ENCODE measurements around the gene ABAT.

The ABAT gene

GRCh38 chr16:8674413-8675022 lies at the start of gene ABAT:
Gene ABAT (plus strand): TSS chr16:8674617. CDS start chr16:8735740, 61,123 bp downstream.
- peak; percentile 93 for DNase-seq (ENCODE audit: low spot score)

- no peak for DNase-seq (ENCODE audit: low spot score)
Measured at GRCh38 chr16:8625491-8626087, 48.8 kb upstream of the ABAT start.

- no peak for DNase-seq (ENCODE audit: low spot score)
Measured at GRCh38 chr16:8626946-8627345, 47.5 kb upstream of the ABAT start.

- DNase-seq (ENCODE audit: low spot score) = no peak
Measured at GRCh38 chr16:8627456-8627855, 47.0 kb upstream of the ABAT start.

- DNase-seq (ENCODE audit: low spot score) = no peak
Measured at GRCh38 chr16:8628981-8629725, 45.3 kb upstream of the ABAT start.

GRCh38 chr16:8630255-8630953 lies 44.0 kb upstream of the ABAT start:
- no peak for DNase-seq (ENCODE audit: low spot score)

- no peak for DNase-seq (ENCODE audit: low spot score)
Measured at GRCh38 chr16:8631373-8631772, 43.0 kb upstream of the ABAT start.

- no peak for DNase-seq (ENCODE audit: low spot score)
Measured at GRCh38 chr16:8631818-8632465, 42.5 kb upstream of the ABAT start.

GRCh38 chr16:8632675-8633182 lies 41.7 kb upstream of the ABAT start:
- no peak for DNase-seq (ENCODE audit: low spot score)

- no peak for DNase-seq (ENCODE audit: low spot score)
Measured at GRCh38 chr16:8634991-8635736, 39.3 kb upstream of the ABAT start.

- no peak for DNase-seq (ENCODE audit: low spot score)
Measured at GRCh38 chr16:8639694-8640093, 34.7 kb upstream of the ABAT start.

GRCh38 chr16:8641671-8642070 lies 32.7 kb upstream of the ABAT start:
- DNase-seq (ENCODE audit: low spot score) = no peak

GRCh38 chr16:8642146-8642545 lies 32.3 kb upstream of the ABAT start:
- DNase-seq (ENCODE audit: low spot score) = no peak

GRCh38 chr16:8644211-8645140 lies 29.9 kb upstream of the ABAT start:
- DNase-seq (ENCODE audit: low spot score) = no peak

GRCh38 chr16:8645141-8645521 lies 29.3 kb upstream of the ABAT start:
- no peak for DNase-seq (ENCODE audit: low spot score)

- no peak for DNase-seq (ENCODE audit: low spot score)
Measured at GRCh38 chr16:8645831-8646230, 28.6 kb upstream of the ABAT start.

- no peak for DNase-seq (ENCODE audit: low spot score)
Measured at GRCh38 chr16:8646326-8647053, 27.9 kb upstream of the ABAT start.

- DNase-seq (ENCODE audit: low spot score) = no peak
Measured at GRCh38 chr16:8647721-8648318, 26.6 kb upstream of the ABAT start.

GRCh38 chr16:8648877-8649276 lies 25.5 kb upstream of the ABAT start:
- no peak for DNase-seq (ENCODE audit: low spot score)

All from putamen (tissue), 1 donor.